ENCODE measurements around the gene ADGRG4. TPM values are rescaled to one million over a fixed set of nuclear protein-coding genes. Genes with fewer than 3 reads are reported as not detected.
A peak's percentile ranks its signal among the peaks of the same experiment; 100 is the strongest.

ADGRG4 gene
- total and polyA plus RNA-seq, 2 of the 8 experiments (the other 6 are each of a cell fraction or from before 2014, with no cell fraction given): not detected

DNA sequence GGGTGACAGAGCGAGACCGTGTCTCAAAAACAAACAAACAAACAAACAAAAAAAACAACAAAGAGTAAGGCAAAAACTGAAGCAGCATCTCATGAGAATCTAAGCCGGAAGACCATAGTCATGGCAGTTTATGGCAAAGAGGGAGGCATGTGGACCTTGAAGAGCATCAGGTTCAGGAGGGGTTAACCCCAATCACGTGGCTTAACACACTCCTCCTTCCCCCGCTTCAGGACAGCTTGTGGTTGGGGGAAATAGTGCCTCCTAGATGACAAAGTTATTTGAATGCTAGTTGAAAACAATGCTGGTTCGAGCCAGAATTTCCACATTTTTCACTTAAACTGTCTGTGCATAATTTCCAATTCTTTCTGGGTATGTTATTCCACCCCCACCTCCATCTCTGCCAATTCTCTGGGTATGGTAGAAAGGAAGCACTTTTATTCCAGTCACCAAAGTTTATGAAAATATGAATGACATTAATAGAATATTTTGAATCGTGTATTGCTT is 37.9 kb upstream of the ADGRG4 start:
- no peak overlapping the region for H3K4me2 ChIP-seq (ENCODE audit: insufficient read depth in 1 of 2, low read depth in 2 of 2, low read length in 2 of 2)
- H3K9me3 ChIP-seq (ENCODE audit: insufficient read depth in 2 of 2, low read depth in 1 of 2, low read length in 1 of 2): no peaks in the 10 kb centered on the region
- ChIA-PET POLR2A (ENCODE audit: partially characterized antibody) (no interaction called here), CTCF (ENCODE audit: partially characterized antibody) (interaction anchor here (1.4 to 1.8 kb wide), 2 partner anchors 9 to 10 kb away, joined by 3 to 4 read pairs; no protein-coding TSS in a partner anchor)
- no peaks in the 10 kb centered on the region for H3K79me1 ChIP-seq (ENCODE audit: low read depth, low read length)
- H2AK5ac ChIP-seq (ENCODE audit: low read depth, low read length): no peak overlapping the region
- no peaks in the 10 kb centered on the region for H4K20me1 ChIP-seq (replicated peaks in 1 of 2; ENCODE audit: control insufficient read depth in 1 of 2, insufficient read depth in 2 of 2, low read length in 2 of 2)
- H3K23me2 ChIP-seq (ENCODE audit: low read depth, low read length): no peaks in the 10 kb centered on the region
- no peaks in the 10 kb centered on the region for H3K36me3 ChIP-seq (ENCODE audit: control insufficient read depth in 2 of 4, insufficient read depth in 4 of 4, low read length in 3 of 4)
- 63% methylated on average over 5 of the region's 7 CpGs; no CpG with 5 or more reads in 1 of the 2 experiments for WGBS, 2 experiments (ENCODE audit: extremely low coverage in 1 of 2, insufficient coverage in 1 of 2, insufficient read length in 1 of 2, insufficient replicate concordance in 2 of 2, low coverage in 1 of 2, low lambda C conversion rate in 2 of 2, missing lambda C conversion rate in 1 of 2)
- H3K27ac ChIP-seq (ENCODE audit: low read depth, low read length): no peak overlapping the region
- H3K4ac ChIP-seq (replicated peaks; ENCODE audit: insufficient read length, low read depth, low read length): no peak overlapping the region
- peak; percentile 55 for FAIRE-seq
- no peak for DNase-seq (ENCODE audit: low read depth in 1 of 2, low spot score in 2 of 2)
- no peak overlapping the region for H3K18ac ChIP-seq (ENCODE audit: extremely low read depth, low read length)
- H3K4me3 ChIP-seq (ENCODE audit: extremely low read depth in 1 of 4, insufficient read depth in 2 of 4, low read depth in 3 of 4, low read length in 4 of 4): no peak overlapping the region
- no peak overlapping the region for H4K5ac ChIP-seq (ENCODE audit: insufficient read length, low read depth, low read length)
- no peak overlapping the region for H3K23ac ChIP-seq (ENCODE audit: insufficient read length)
- H2BK120ac ChIP-seq (replicated peaks; ENCODE audit: low read depth, low read length): no peak overlapping the region
- no peak overlapping the region for H2BK5ac ChIP-seq (ENCODE audit: low read depth, low read length)
- H3K4me1 ChIP-seq (replicated peaks in 1 of 4; ENCODE audit: control insufficient read depth in 3 of 4, insufficient read depth in 4 of 4, low read length in 3 of 4): no peaks in the 10 kb centered on the region
- no peak overlapping the region for H2BK12ac ChIP-seq (ENCODE audit: low read depth, low read length)
- no peak overlapping the region for H3K14ac ChIP-seq (ENCODE audit: insufficient read length)
- no peak overlapping the region for H2BK15ac ChIP-seq (ENCODE audit: low read length)
- no peak overlapping the region for H2AFZ ChIP-seq (ENCODE audit: low read length)
- no peaks in the 10 kb centered on the region for H3K27me3 ChIP-seq (replicated peaks in 1 of 4; ENCODE audit: control insufficient read depth in 3 of 4, extremely low read depth in 1 of 4, insufficient read depth in 3 of 4, low read length in 3 of 4)
- no peak overlapping the region for H3K9ac ChIP-seq (replicated peaks in 1 of 4; ENCODE audit: extremely low read depth in 1 of 4, low read depth in 3 of 4, low read length in 3 of 4)
- no peak overlapping the region for H3K56ac ChIP-seq (replicated peaks; ENCODE audit: insufficient read length, low read depth, low read length)
- H2BK20ac ChIP-seq (ENCODE audit: low read length): no peak overlapping the region
- no peak overlapping the region for H4K91ac ChIP-seq (replicated peaks; ENCODE audit: insufficient read length, low read length)
- no peak overlapping the region for H4K8ac ChIP-seq (ENCODE audit: extremely low read depth, insufficient read depth, low read length)
- TF ChIP-seq HDAC6 (IDR thresholded peaks at IDR 0.05; ENCODE audit: low read depth, low read length) (no peak), USF2 (IDR thresholded peaks at IDR 0.05; ENCODE audit: low read length) (peak; percentile 24; the same call in 1 of the 2 replicates), CEBPB (IDR thresholded peaks at IDR 0.05; ENCODE audit: low read depth, low read length) (no peak), MAX (IDR thresholded peaks at IDR 0.05) (peak; percentile 71), E2F6 (IDR thresholded peaks at IDR 0.05) (peak; percentile 74)
- no peaks in the 10 kb centered on the region for H3K79me2 ChIP-seq (ENCODE audit: control insufficient read depth in 1 of 2, insufficient read depth in 2 of 2, low read length in 2 of 2)
